HEK293T (cell line): ENCODE data around the gene SAT1.

Experiments used
- CTCF ChIA-PET: fragments of 350-600 bp; formaldehyde crosslinking; extraction: SDS; loops from one replicate; lab custom pipeline; 2021; ENCODE audit warnings: antibody characterized with exemption, inconsistent platforms; lab: Yijun Ruan, JAX
- POLR2A ChIA-PET: fragments of 350-600 bp; formaldehyde crosslinking; extraction: SDS; loops from one replicate; lab custom pipeline; 2020; ENCODE audit warnings: antibody characterized with exemption, inconsistent platforms; lab: Yijun Ruan, JAX
- DNase-seq: peaks from one replicate; pipeline ENCODE4 v3.0.0; 2012; ENCODE audit warnings: mixed read lengths; ENCODE audit errors: extremely low spot score
- ARNT ChIP-seq: fragments of 450-650 bp; IDR thresholded peaks from 2 replicates; pipeline ENCODE4 v1.6.1; 2017; ENCODE audit warnings: mild to moderate bottlenecking
- BHLHE40 ChIP-seq: fragments of 450-650 bp; IDR thresholded peaks from 2 replicates; pipeline ENCODE4 v1.6.1; 2016; ENCODE audit warnings: mild to moderate bottlenecking, moderate library complexity, borderline replicate concordance
- CTBP1 ChIP-seq: fragments of 450-650 bp; IDR thresholded peaks from 2 replicates; pipeline ENCODE4 v1.6.1; 2016; ENCODE audit warnings: borderline replicate concordance
- ELF4 ChIP-seq: fragments of 450-650 bp; IDR thresholded peaks from 2 replicates; pipeline ENCODE4 v1.6.1; 2017; ENCODE audit warnings: antibody characterized with exemption
- FOXA1 ChIP-seq: fragments of 450-650 bp; IDR thresholded peaks from 2 replicates; pipeline ENCODE4 v1.6.1; 2016; ENCODE audit warnings: mild to moderate bottlenecking
- FOXK2 ChIP-seq: fragments of 450-650 bp; IDR thresholded peaks from 2 replicates; pipeline ENCODE4 v1.6.1; 2016; ENCODE audit warnings: mild to moderate bottlenecking
- FOXM1 ChIP-seq: fragments of 450-650 bp; IDR thresholded peaks from 2 replicates; pipeline ENCODE4 v1.6.1; 2017; ENCODE audit warnings: mild to moderate bottlenecking, borderline replicate concordance
- HDGF ChIP-seq: fragments of 450-650 bp; IDR thresholded peaks from 2 replicates; pipeline ENCODE4 v1.6.1; 2017; ENCODE audit warnings: antibody characterized with exemption, borderline replicate concordance
- L3MBTL2 ChIP-seq: fragments of 450-650 bp; conservative IDR thresholded peaks from 2 replicates; pipeline ENCODE4 v1.6.1; 2016; ENCODE audit warnings: mild to moderate bottlenecking
- LEF1 ChIP-seq: fragments of 450-650 bp; IDR thresholded peaks from 2 replicates; pipeline ENCODE4 v1.6.1; 2017; ENCODE audit warnings: mild to moderate bottlenecking, borderline replicate concordance
- NFRKB ChIP-seq: fragments of 450-650 bp; IDR thresholded peaks from 2 replicates; pipeline ENCODE4 v1.6.1; 2016; ENCODE audit warnings: mild to moderate bottlenecking, moderate library complexity
- PKNOX1 ChIP-seq: fragments of 450-650 bp; IDR thresholded peaks from 2 replicates; pipeline ENCODE4 v1.6.1; 2016
- SP1 ChIP-seq: fragments of 450-650 bp; IDR thresholded peaks from 2 replicates; pipeline ENCODE4 v1.6.1; 2017
- SUZ12 ChIP-seq: fragments of 450-650 bp; IDR thresholded peaks from 2 replicates; pipeline ENCODE4 v1.6.1; 2016; ENCODE audit warnings: mild to moderate bottlenecking
- TARDBP ChIP-seq: fragments of 450-650 bp; IDR thresholded peaks from 2 replicates; pipeline ENCODE4 v1.6.1; 2016
- ZNF384 ChIP-seq: fragments of 450-650 bp; IDR thresholded peaks from 2 replicates; pipeline ENCODE4 v1.6.1; 2016

SAT1 gene

GRCh38 chrX:23811656-23812055, 28.7 kb downstream of the SAT1 start:
- ChIA-PET CTCF (no interaction called here), POLR2A (no interaction called here)
- no peak for DNase-seq
- TF ChIP-seq NFRKB (no peak), HDGF (no peak)

- DNase-seq = no peak
- TF ChIP-seq FOXK2 (no peak), FOXM1 (no peak), SUZ12 (no peak), TARDBP (no peak), L3MBTL2 (no peak), ZNF384 (no peak), BHLHE40 (no peak), HDGF (no peak), LEF1 (no peak), FOXA1 (no peak), SP1 (no peak), NFRKB (no peak), PKNOX1 (no peak)
- CTCF ChIA-PET = interaction anchor here (1.9 kb wide), 1 partner anchor 88 kb away, joined by 7 read pairs; no protein-coding TSS in a partner anchor
- POLR2A ChIA-PET = interaction anchor here (1.1 to 1.4 kb wide), 2 partner anchors 11 to 31 kb away, joined by 3 to 7 read pairs; partner anchors contain the start of gene SAT1
Observed at GRCh38 chrX:23813808-23814207, 30.8 kb downstream of the SAT1 start.

- POLR2A ChIA-PET = interaction anchor here (1.4 kb wide), 1 partner anchor 9 kb away, joined by 3 read pairs; no protein-coding TSS in a partner anchor
- CTCF ChIA-PET = no interaction called here
- no peak for TF ChIP-seq FOXM1
- no peak for TF ChIP-seq NFRKB
- TF ChIP-seq BHLHE40 = no peak
- TF ChIP-seq FOXK2 = no peak
- no peak for TF ChIP-seq PKNOX1
- TF ChIP-seq ELF4 = no peak
- no peak for TF ChIP-seq LEF1
- no peak for TF ChIP-seq TARDBP
- TF ChIP-seq FOXA1 = no peak
- TF ChIP-seq HDGF = no peak
- no peak for TF ChIP-seq L3MBTL2
- TF ChIP-seq ZNF384 = no peak
- no peak for TF ChIP-seq SP1
- TF ChIP-seq ARNT = no peak
- no peak for TF ChIP-seq CTBP1
- TF ChIP-seq SUZ12 = no peak
- no peak for DNase-seq
Observed at GRCh38 chrX:23815376-23815775, 32.4 kb downstream of the SAT1 start.

GRCh38 chrX:23816179-23816578, 33.2 kb downstream of the SAT1 start:
- TF ChIP-seq ARNT (no peak), HDGF (no peak), BHLHE40 (no peak), ELF4 (no peak), ZNF384 (no peak), LEF1 (no peak), FOXM1 (no peak), FOXA1 (no peak), NFRKB (no peak), SP1 (no peak)
- POLR2A ChIA-PET = interaction anchor here (0.8 kb wide), 1 partner anchor 33 kb away, joined by 4 read pairs; the partner anchor contains the start of gene SAT1
- CTCF ChIA-PET = interaction anchor here (0.8 to 2.0 kb wide), 2 partner anchors 9 to 86 kb away, joined by 4 to 5 read pairs; no protein-coding TSS in a partner anchor
- DNase-seq = no peak

GRCh38 chrX:23817979-23818336, 35.0 kb downstream of the SAT1 start:
- no peak for TF ChIP-seq LEF1
- no peak for TF ChIP-seq ZNF384
- no peak for TF ChIP-seq CTBP1
- no peak for TF ChIP-seq TARDBP
- TF ChIP-seq SUZ12 = no peak
- TF ChIP-seq PKNOX1 = no peak
- no peak for TF ChIP-seq HDGF
- TF ChIP-seq FOXA1 = no peak
- no peak for TF ChIP-seq FOXM1
- no peak for TF ChIP-seq FOXK2
- TF ChIP-seq ELF4 = no peak
- TF ChIP-seq L3MBTL2 = no peak
- TF ChIP-seq BHLHE40 = no peak
- no peak for DNase-seq
- ChIA-PET POLR2A (no interaction called here), CTCF (no interaction called here)

GRCh38 chrX:23819385-23820234, 36.6 kb downstream of the SAT1 start:
- ChIA-PET POLR2A (interaction anchor here (0.6 kb wide), 1 partner anchor 37 kb away, joined by 3 read pairs; the partner anchor contains the start of gene SAT1), CTCF (interaction anchor here (1.2 kb wide), 1 partner anchor 12 kb away, joined by 4 read pairs; no protein-coding TSS in a partner anchor)
- DNase-seq = no peak
- TF ChIP-seq FOXA1 = no peak
